Mesenchymal stem cell (in vitro differentiated cells and primary cell): ENCODE results near the gene PKN1.

Source experiments
- DNase-seq: peaks from one replicate; pipeline ENCODE4 v3.0.0-alpha.2; 2013
- H2AFZ ChIP-seq: one replicate; pipeline ENCODE4 v1.6.1; 2013; ENCODE audit warnings: low read depth, mild to moderate bottlenecking, control low read depth, inconsistent platforms, low read length, moderate library complexity
- H2AK5ac ChIP-seq: 2 replicates; pipeline ENCODE4 v1.6.1; 2013; ENCODE audit warnings: low read length, moderate library complexity, mild to moderate bottlenecking, inconsistent platforms; ENCODE audit not compliant: severe bottlenecking
- H2BK120ac ChIP-seq: one replicate; pipeline ENCODE4 v1.6.1; 2013; ENCODE audit warnings: low read depth, mild to moderate bottlenecking, inconsistent platforms, low read length, moderate library complexity
- H2BK12ac ChIP-seq, 2 experiments: one replicate each; pipeline ENCODE4 v1.6.1; 2013; ENCODE audit warnings: inconsistent platforms in 2 of 2, low read length in 2 of 2, mild to moderate bottlenecking in 2 of 2, moderate library complexity in 2 of 2, control low read depth in 1 of 2
- H2BK15ac ChIP-seq: one replicate; pipeline ENCODE4 v1.6.1; 2013; ENCODE audit warnings: mild to moderate bottlenecking, low read depth, inconsistent platforms; ENCODE audit not compliant: poor library complexity, severe bottlenecking
- H2BK5ac ChIP-seq: 2 replicates; pipeline ENCODE4 v1.6.1; 2013; ENCODE audit warnings: low read depth, mild to moderate bottlenecking, low read length, control low read depth, inconsistent platforms; ENCODE audit not compliant: poor library complexity, severe bottlenecking
- H3K14ac ChIP-seq, 2 experiments: one replicate each; pipeline ENCODE4 v1.6.1; 2013; ENCODE audit warnings: inconsistent platforms in 2 of 2, low read length in 2 of 2, control low read depth in 1 of 2, mild to moderate bottlenecking in 1 of 2, moderate library complexity in 1 of 2
- H3K18ac ChIP-seq, 2 experiments: one replicate each; pipeline ENCODE4 v1.6.1; 2013; ENCODE audit warnings: inconsistent platforms in 2 of 2, low read length in 2 of 2, control low read depth in 1 of 2, low read depth in 1 of 2, mild to moderate bottlenecking in 1 of 2
- H3K23ac ChIP-seq, 2 experiments: one replicate each; pipeline ENCODE4 v1.6.1; 2013; ENCODE audit warnings: inconsistent platforms in 2 of 2, low read length in 2 of 2, mild to moderate bottlenecking in 2 of 2, moderate library complexity in 2 of 2, control low read depth in 1 of 2
- H3K27ac ChIP-seq: 2 replicates; pipeline ENCODE4 v1.5.1; 2013; ENCODE audit warnings: mild to moderate bottlenecking, moderate library complexity, low read length, control low read depth, inconsistent platforms; ENCODE audit not compliant: poor library complexity, severe bottlenecking
- H3K27me3 ChIP-seq, 2 experiments: 2 replicates each; pipeline versions ENCODE4 v1.6.1 to v1.7.0; 2013; ENCODE audit warnings: low read length in 2 of 2, mild to moderate bottlenecking in 2 of 2, moderate library complexity in 2 of 2, control low read depth in 1 of 2, inconsistent platforms in 1 of 2; ENCODE audit not compliant: control insufficient read depth in 1 of 2, insufficient read depth in 1 of 2
- H3K36me3 ChIP-seq, 2 experiments: 2 replicates each; pipeline versions ENCODE4 v1.6.1 to v1.7.0; 2013; ENCODE audit warnings: low read length in 2 of 2, control low read depth in 1 of 2, inconsistent platforms in 1 of 2, low read depth in 1 of 2, mild to moderate bottlenecking in 1 of 2; ENCODE audit not compliant: insufficient read depth in 2 of 2, control insufficient read depth in 1 of 2
- H3K4ac ChIP-seq, 2 experiments: one replicate each; pipeline ENCODE4 v1.6.1; 2013; ENCODE audit warnings: inconsistent platforms in 2 of 2, low read length in 2 of 2, mild to moderate bottlenecking in 2 of 2, moderate library complexity in 2 of 2, control low read depth in 1 of 2, low read depth in 1 of 2
- H3K4me1 ChIP-seq: 2 replicates; pipeline ENCODE4 v1.6.1; 2013; ENCODE audit warnings: low read depth, low read length, control low read depth; ENCODE audit not compliant: control insufficient read depth, insufficient read depth
- H3K4me2 ChIP-seq: 2 replicates; pipeline ENCODE4 v1.6.1; 2013; ENCODE audit warnings: low read length, mild to moderate bottlenecking, inconsistent platforms; ENCODE audit not compliant: poor library complexity, severe bottlenecking
- H3K4me3 ChIP-seq, 2 experiments: 2 replicates each; pipeline versions ENCODE4 v1.5.1 to v1.7.0; 2013; ENCODE audit warnings: low read length in 2 of 2, mild to moderate bottlenecking in 2 of 2, control low read depth in 1 of 2, low read depth in 1 of 2; ENCODE audit not compliant: insufficient read depth in 1 of 2
- H3K79me1 ChIP-seq: replicated peaks from 2 replicates; pipeline ENCODE4 v1.6.1; 2013; ENCODE audit warnings: mild to moderate bottlenecking, control low read depth, low read length, inconsistent platforms; ENCODE audit not compliant: poor library complexity, severe bottlenecking
- H3K9ac ChIP-seq: 2 replicates; pipeline ENCODE4 v1.7.0; 2013; ENCODE audit warnings: mild to moderate bottlenecking, low read length, moderate library complexity
- H3K9me3 ChIP-seq: 2 replicates; pipeline ENCODE4 v1.7.0; 2013; ENCODE audit warnings: mild to moderate bottlenecking, low read length; ENCODE audit not compliant: control insufficient read depth
- H4K8ac ChIP-seq: one replicate; pipeline ENCODE4 v1.6.1; 2013; ENCODE audit warnings: inconsistent platforms, mild to moderate bottlenecking, low read length, moderate library complexity
- H4K91ac ChIP-seq: one replicate; pipeline ENCODE4 v1.6.1; 2013; ENCODE audit warnings: mild to moderate bottlenecking, low read length, inconsistent platforms
- WGBS: methylation state at CpG from one replicate; pipeline ENCODE4 v1.1.7; 2013; ENCODE audit warnings: mixed read lengths; 5-methylcytosine and 5-hydroxymethylcytosine counted together

The PKN1 gene

GRCh38 chr19:14414926-14415690 is 18.0 kb upstream of the PKN1 start:
- H3K9me3 ChIP-seq, result no peaks in the 10 kb centered on the region
- no peak for DNase-seq
- no peak overlapping the region for H3K4me3 ChIP-seq
- peaks cover 5% of the 10 kb centered on the region for H3K79me1 ChIP-seq
- H3K27ac ChIP-seq, result no peak overlapping the region
- H3K14ac ChIP-seq, result no peak overlapping the region
- H3K9ac ChIP-seq, result no peak overlapping the region
- no peak overlapping the region for H3K4ac ChIP-seq
- H2BK5ac ChIP-seq, result no peak overlapping the region
- no peak overlapping the region for H3K4me2 ChIP-seq
- no peak overlapping the region for H2BK120ac ChIP-seq
- no peak overlapping the region for H4K8ac ChIP-seq
- H3K23ac ChIP-seq, result no peak overlapping the region
- no peak overlapping the region for H4K91ac ChIP-seq
- no peak overlapping the region for H3K18ac ChIP-seq
- H3K27me3 ChIP-seq, result no peaks in the 10 kb centered on the region
- no peak overlapping the region for H2BK12ac ChIP-seq
- no peak overlapping the region for H2AFZ ChIP-seq
- WGBS, result 97% methylated on average over 6 of the region's 8 CpGs
- no peak overlapping the region for H2BK15ac ChIP-seq
- peaks cover 35% of the 10 kb centered on the region for H3K4me1 ChIP-seq
- no peak overlapping the region for H2AK5ac ChIP-seq
- peaks cover 37 to 46% of the 10 kb centered on the region in 2 experiments for H3K36me3 ChIP-seq

GRCh38 chr19:14416817-14417231 is 16.3 kb upstream of the PKN1 start:
- no peak overlapping the region for H4K91ac ChIP-seq
- no peak overlapping the region for H2BK12ac ChIP-seq
- H2AFZ ChIP-seq, result no peak overlapping the region
- no peak overlapping the region for H3K4ac ChIP-seq
- H3K79me1 ChIP-seq, result peaks cover 1% of the 10 kb centered on the region
- H2BK5ac ChIP-seq, result no peak overlapping the region
- 89% methylated on average over 6 of the region's 6 CpGs for WGBS
- no peaks in the 10 kb centered on the region for H3K27me3 ChIP-seq
- H3K36me3 ChIP-seq, result peaks cover 20 to 29% of the 10 kb centered on the region in 2 experiments
- no peak for DNase-seq
- peak overlapping the region in 1 of 2 experiments; percentile 38 for H3K4me3 ChIP-seq
- H2AK5ac ChIP-seq, result no peak overlapping the region
- no peak overlapping the region for H3K18ac ChIP-seq
- peak overlapping the region in 1 of 2 experiments; percentile 86 for H3K23ac ChIP-seq
- H4K8ac ChIP-seq, result no peak overlapping the region
- peak overlapping the region; percentile 48 for H3K9ac ChIP-seq
- no peak overlapping the region for H3K14ac ChIP-seq
- H3K9me3 ChIP-seq, result no peaks in the 10 kb centered on the region
- H2BK15ac ChIP-seq, result no peak overlapping the region
- H3K4me2 ChIP-seq, result no peak overlapping the region
- peaks cover 35% of the 10 kb centered on the region for H3K4me1 ChIP-seq
- no peak overlapping the region for H2BK120ac ChIP-seq
- H3K27ac ChIP-seq, result no peak overlapping the region

GRCh38 chr19:14418856-14419105 is 14.3 kb upstream of the PKN1 start:
- H3K4ac ChIP-seq, result peak overlapping the region; percentile 46 to 97
- H2BK5ac ChIP-seq, result no peak overlapping the region
- H3K23ac ChIP-seq, result no peak overlapping the region
- H2AFZ ChIP-seq, result no peak overlapping the region
- H2AK5ac ChIP-seq, result no peak overlapping the region
- H4K8ac ChIP-seq, result no peak overlapping the region
- H3K4me1 ChIP-seq, result peaks cover 22% of the 10 kb centered on the region
- under 1% methylated on average over 22 of the region's 23 CpGs for WGBS
- H2BK15ac ChIP-seq, result no peak overlapping the region
- peak overlapping the region; percentile 62 for H3K27ac ChIP-seq
- H3K9ac ChIP-seq, result peak overlapping the region; percentile 97
- H4K91ac ChIP-seq, result peak overlapping the region; percentile 34
- no peaks in the 10 kb centered on the region for H3K79me1 ChIP-seq
- H3K9me3 ChIP-seq, result no peaks in the 10 kb centered on the region
- no peak for DNase-seq
- H3K18ac ChIP-seq, result peak overlapping the region; percentile 37 to 99
- no peak overlapping the region for H2BK12ac ChIP-seq
- H3K27me3 ChIP-seq, result no peaks in the 10 kb centered on the region
- peak overlapping the region in 1 of 2 experiments; percentile 75 for H3K14ac ChIP-seq
- H2BK120ac ChIP-seq, result peak overlapping the region; percentile 79
- peak overlapping the region; percentile 89 to 90 for H3K4me3 ChIP-seq
- peaks cover 6 to 12% of the 10 kb centered on the region in 2 experiments for H3K36me3 ChIP-seq
- peak overlapping the region; percentile 69 for H3K4me2 ChIP-seq

- Histone ChIP-seq H2AK5ac (peak within 1 kb of the TSS; percentile 8), H3K9ac (peak within 1 kb of the TSS; percentile 97), H3K18ac (peak within 1 kb of the TSS; percentile 53 to 99), H3K79me1 (no peaks in the 10 kb centered on the region), H3K9me3 (no peaks in the 10 kb centered on the region), H3K4me2 (peak within 1 kb of the TSS; percentile 95), H2BK12ac (peak within 1 kb of the TSS in 1 of 2 experiments; percentile 77), H3K14ac (peak within 1 kb of the TSS in 1 of 2 experiments; percentile 96), H2AFZ (peak within 1 kb of the TSS; percentile 85), H3K27ac (peak within 1 kb of the TSS; percentile 94), H3K4ac (peak within 1 kb of the TSS; percentile 94 to 98), H2BK5ac (no peak within 1 kb of the TSS), H3K4me1 (peaks cover 19% of the 10 kb centered on the region), H4K91ac (peak within 1 kb of the TSS; percentile 62), H3K36me3 (peaks cover 6 to 12% of the 10 kb centered on the region in 2 experiments), H3K23ac (no peak within 1 kb of the TSS), H2BK120ac (peak within 1 kb of the TSS; percentile 79), H3K27me3 (no peaks in the 10 kb centered on the region), H4K8ac (peak within 1 kb of the TSS; percentile 97), H3K4me3 (peak within 1 kb of the TSS; percentile 89 to 90), H2BK15ac (no peak within 1 kb of the TSS)
- peak; percentile 100 for DNase-seq
- under 1% methylated on average over 57 of the region's 57 CpGs for WGBS
Observed at GRCh38 chr19:14419106-14419813, 13.8 kb upstream of the PKN1 start, which contains the start of gene DDX39A. TSS of gene DDX39A (minus strand) at chr19:14419341. CDS start at chr19:14413220, 6,121 bp downstream.
